Measurements from ENCODE around the gene ZNF532.
"Not testable (repeated sequence)": the region's sequence is repeated elsewhere in the genome, so short reads cannot be mapped to it uniquely, and the experiment has no call there.

ZNF532 gene, protein sequence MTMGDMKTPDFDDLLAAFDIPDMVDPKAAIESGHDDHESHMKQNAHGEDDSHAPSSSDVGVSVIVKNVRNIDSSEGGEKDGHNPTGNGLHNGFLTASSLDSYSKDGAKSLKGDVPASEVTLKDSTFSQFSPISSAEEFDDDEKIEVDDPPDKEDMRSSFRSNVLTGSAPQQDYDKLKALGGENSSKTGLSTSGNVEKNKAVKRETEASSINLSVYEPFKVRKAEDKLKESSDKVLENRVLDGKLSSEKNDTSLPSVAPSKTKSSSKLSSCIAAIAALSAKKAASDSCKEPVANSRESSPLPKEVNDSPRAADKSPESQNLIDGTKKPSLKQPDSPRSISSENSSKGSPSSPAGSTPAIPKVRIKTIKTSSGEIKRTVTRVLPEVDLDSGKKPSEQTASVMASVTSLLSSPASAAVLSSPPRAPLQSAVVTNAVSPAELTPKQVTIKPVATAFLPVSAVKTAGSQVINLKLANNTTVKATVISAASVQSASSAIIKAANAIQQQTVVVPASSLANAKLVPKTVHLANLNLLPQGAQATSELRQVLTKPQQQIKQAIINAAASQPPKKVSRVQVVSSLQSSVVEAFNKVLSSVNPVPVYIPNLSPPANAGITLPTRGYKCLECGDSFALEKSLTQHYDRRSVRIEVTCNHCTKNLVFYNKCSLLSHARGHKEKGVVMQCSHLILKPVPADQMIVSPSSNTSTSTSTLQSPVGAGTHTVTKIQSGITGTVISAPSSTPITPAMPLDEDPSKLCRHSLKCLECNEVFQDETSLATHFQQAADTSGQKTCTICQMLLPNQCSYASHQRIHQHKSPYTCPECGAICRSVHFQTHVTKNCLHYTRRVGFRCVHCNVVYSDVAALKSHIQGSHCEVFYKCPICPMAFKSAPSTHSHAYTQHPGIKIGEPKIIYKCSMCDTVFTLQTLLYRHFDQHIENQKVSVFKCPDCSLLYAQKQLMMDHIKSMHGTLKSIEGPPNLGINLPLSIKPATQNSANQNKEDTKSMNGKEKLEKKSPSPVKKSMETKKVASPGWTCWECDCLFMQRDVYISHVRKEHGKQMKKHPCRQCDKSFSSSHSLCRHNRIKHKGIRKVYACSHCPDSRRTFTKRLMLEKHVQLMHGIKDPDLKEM (N-terminal part only)

DNA sequence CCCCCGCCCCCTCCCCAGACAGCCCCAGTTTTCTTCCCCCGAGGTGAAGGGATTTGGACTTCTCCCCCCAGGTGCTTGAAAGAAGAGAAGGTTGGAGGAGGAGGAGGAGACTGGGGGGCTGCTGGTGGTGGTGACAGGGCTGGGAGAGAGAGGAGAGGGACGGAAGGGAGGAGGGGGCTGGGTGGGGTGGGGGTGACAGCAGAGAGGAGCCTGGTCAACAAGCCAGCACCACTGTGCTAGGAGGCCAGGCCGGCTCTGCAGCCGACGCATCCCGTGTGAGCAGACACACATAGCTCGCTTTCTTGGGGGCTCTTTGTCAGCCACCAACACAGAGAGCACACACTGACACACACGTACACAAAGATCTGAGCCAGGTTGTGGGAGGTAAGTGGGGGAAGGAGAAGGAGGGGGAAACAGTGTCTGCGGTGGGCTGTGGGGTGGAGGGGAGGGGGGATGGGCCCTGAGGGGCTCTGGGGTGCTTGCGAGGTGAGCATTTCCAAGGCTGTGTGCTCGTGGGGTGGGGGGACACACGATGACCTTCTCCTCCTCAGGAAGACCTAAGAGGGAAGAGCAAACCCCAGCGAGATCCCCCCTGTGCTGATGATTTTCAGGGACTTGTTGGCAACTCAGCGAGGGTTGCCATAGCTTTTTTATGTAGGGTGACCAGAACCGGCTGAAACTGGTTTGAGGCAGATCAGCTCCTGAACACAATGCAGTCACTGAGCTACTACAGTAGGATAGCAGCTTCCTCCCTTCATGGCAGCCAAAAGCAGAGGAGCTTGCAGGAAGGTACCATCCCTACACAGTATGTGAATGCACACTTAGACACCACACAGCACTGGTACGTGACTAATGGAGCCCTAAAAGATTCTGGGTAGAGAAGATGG is at the start of gene ZNF532:
Gene ZNF532, plus strand, starts transcription at position 732 of the 887 bp plus-strand sequence. CDS start 53,411 bp downstream, outside the sequence.
- no peak for DNase-seq (ENCODE audit: low read depth)

DNA sequence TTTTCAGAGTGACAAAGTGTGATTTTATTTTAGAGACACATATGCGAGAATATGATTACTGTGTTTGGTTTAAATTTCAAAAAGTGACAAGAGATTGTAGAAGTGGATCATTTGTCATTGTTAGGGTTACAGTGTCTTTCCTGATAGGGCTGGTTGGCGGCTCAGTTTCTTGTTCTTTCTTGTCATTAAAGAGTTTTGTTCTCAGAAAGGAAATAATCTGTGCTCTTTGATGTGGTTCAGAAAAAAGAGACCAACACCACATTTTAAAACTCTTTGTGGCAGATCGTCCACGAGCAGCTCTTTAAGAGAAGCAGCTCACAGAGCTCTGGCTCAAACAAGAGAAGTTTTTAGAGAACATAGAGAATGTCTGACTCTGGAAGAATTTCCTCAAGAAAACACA is 45.6 kb upstream of the ZNF532 start:
- DNase-seq (ENCODE audit: low read depth) = no peak

DNA sequence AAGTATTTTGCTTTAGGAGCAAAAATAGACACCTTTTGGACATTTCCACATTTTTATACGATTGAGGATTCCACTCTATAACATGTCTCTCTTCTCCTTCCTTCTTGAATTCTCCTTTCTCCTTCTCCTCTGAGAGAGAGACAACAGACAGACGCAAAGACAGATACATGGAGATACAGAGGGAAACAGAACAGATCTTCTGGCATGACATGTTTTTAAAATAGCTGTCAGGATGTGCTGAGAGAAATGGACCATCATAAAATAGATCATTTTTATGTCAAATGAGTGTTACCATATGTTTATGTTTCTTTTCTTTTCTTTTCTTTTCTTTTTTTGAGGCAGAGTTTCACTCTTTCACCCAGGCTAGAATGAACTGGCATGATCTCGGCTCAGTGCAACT is 44.4 kb upstream of the ZNF532 start:
- DNase-seq (ENCODE audit: low read depth) = no peak

DNA sequence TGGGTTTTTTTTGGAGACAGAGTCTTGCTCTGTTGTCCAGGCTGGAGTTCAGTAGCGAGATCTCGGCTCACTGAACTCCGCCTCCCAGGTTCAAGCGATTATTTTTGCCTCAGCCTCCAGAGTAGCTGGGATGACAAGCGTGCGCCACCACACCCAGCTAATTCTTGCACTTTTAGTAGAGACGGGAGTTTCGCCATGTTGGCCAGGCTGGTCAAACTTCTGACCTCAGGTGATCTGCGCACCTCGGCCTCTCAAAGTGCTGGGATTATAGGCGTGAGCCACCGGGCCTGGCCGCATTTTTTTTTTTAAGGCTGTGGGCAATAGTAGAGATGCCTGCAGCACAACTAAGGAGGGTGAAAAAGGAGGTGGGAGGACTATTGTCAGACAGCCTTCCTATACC is 41.7 kb upstream of the ZNF532 start:
- no peak for DNase-seq (ENCODE audit: low read depth)

DNA sequence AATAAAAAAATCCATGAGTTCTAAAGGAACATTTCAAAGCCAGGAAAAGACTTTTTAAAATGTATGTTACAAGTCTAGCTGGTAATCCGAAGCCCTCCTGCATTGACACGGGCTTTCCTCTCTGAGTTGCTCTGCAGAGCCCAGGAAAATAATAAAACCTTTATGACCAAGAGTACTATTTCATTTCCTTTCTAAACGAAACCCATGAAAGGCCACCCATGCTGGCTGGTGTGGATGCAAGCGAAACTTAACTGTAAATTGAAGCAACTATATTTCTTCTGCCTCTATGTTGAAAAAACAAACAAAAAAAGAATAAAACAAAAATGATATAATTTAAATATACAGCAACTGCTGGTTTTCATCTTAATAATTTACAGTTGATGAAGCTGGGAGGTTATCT is 41.3 kb upstream of the ZNF532 start:
- no peak for DNase-seq (ENCODE audit: low read depth)

DNA sequence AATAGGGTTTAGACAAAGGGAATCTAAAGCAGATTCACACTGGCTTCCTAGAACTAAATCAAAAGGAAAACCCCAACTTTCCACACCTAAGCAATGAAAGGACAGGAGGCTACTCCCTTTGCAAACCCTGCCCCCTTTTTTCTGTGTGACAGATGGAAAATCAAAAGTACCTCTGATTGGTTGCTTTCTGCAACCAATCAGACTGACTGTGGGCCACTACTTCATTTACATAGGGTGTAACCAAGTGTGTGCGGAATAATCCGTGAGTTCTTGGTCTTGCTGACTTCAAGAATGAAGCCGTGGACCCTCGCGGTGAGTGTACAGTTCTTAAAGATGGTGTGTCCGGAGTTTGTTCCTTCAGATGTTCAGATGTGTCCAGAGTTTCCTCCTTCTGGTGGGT is 37.8 kb upstream of the ZNF532 start:
- DNase-seq (ENCODE audit: low read depth) = not testable (repeated sequence)

DNA sequence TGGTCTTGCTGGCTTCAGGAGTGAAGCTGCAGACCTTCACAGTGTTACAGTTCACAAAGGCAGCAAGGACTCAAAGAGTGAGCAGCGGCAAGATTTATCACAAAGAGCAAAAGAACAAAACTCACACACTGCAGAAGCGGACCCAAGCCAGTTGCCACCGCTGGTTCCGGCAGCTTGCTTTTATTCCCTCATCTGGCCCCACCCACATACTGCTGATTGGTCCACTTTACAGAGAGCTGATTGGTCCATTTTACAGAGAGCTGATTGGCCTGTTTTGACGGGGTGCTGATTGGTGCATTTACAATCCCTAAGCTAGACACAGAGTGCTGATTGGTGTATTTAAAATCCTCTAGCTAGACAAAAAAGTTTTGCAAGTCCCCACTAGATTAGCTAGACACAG is 37.2 kb upstream of the ZNF532 start:
- DNase-seq (ENCODE audit: low read depth) = no peak

DNA sequence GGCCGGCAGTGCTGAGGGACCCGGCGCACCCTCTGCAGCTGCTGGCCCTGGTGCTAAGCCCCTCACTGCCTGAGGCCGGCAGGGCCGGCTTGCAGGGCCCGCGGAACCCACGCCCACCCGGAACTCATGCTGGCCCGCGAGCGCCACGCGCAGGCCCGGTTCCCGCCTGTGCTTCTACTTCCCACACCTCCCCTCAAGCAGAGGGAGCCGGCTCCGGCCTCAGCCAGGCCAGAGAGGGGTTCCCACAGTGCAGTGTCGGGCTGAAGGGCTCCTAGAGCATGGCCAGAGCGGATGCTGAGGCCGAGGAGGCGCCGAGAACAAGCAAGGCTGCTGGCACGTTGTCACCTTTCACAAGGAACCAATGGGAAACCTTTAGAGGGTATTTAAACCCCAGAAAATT is 36.8 kb upstream of the ZNF532 start:
- DNase-seq (ENCODE audit: low read depth) = no peak

DNA sequence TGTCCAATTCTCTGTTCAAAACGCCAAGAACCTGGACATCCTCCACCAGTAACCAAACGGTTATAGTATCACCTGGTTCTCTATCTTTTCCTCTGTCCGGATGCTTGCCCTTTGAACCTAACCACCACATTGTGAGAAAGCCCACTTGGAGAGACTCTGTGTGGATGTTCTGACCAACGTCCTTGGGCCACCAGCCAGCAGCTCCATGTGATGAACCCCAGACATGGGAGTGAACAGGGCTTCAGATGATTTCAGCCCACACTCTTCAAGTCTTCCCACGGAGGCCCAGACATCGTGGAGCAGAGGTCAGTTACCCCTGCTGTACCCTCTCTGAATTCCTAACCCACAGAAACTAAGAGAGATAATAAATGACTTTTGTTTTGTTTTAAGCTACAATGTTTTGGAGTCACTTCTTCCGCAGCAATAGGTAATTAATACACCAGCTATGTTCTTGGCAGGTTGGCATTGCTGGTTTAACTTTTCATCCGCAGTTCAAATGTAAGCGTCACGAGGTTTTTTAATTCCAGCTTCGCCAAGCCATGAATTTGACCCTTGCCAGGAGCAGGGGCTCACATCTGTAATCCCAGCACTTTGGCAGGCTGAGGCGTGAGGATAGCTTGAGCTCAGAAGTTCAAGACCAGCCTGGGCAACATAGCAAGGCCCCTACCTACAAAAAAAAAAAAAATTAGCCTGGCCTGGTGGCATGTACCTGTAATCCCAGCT is 36.1 kb upstream of the ZNF532 start:
- DNase-seq (ENCODE audit: low read depth) = no peak

DNA sequence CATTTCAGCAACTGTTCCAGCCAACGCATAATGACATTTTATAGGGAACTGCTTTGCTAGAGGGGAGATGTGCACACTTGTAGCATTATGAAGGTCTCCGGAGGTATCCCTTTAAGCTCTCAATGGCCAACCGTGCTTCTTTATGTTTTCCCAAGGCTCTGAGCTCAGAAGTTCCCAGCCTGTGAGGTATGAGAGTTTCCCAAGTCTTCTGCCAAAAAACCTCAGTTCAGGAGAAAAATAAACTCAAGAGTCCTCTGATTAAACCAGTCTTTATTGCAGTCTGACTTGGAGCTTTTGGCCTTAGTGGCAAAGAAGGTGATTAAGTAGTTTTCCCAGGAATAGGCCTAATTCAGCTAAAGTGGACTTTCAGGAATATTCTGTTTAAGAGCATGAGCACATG is 35.4 kb upstream of the ZNF532 start:
- DNase-seq (ENCODE audit: low read depth) = no peak

DNA sequence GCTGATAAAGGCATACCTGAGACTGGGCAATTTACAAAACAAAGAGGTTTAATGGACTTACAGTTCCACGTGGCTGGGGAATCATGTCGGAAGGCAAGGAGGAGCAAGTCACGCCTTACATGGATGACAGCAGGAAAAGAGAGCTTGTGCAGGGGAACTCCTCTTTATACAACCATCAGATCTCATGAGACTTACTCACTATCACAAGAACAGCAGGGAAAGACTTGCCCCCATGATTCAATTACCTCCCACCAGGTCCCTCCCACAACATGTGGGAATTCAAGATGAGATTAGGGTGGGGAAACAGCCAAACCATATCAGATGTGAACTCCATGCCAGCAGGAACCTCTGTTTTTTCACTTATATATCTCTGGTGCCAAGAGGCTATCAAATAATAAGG is 34.8 kb upstream of the ZNF532 start:
- not testable (repeated sequence) for DNase-seq (ENCODE audit: low read depth)

DNA sequence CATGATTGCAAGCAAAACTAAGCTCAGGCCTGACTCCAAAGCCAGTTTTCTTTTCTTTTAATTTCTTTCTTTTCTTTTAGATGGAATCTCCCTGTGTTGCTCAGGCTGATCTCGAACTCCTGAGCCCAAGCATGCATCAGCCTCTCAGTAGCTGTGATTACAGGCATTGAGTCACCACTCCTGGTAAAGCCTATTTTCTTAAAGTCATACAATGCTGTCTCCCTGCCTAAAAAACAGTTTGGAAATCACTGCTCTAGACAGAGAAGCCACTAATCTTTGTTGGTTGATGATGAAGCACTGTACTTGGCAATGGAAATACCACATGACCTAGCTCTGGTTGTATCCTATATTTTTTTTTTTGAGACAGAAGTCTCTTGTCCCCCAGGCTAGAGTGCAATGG is 33.1 kb upstream of the ZNF532 start:
- DNase-seq (ENCODE audit: low read depth) = no peak

DNA sequence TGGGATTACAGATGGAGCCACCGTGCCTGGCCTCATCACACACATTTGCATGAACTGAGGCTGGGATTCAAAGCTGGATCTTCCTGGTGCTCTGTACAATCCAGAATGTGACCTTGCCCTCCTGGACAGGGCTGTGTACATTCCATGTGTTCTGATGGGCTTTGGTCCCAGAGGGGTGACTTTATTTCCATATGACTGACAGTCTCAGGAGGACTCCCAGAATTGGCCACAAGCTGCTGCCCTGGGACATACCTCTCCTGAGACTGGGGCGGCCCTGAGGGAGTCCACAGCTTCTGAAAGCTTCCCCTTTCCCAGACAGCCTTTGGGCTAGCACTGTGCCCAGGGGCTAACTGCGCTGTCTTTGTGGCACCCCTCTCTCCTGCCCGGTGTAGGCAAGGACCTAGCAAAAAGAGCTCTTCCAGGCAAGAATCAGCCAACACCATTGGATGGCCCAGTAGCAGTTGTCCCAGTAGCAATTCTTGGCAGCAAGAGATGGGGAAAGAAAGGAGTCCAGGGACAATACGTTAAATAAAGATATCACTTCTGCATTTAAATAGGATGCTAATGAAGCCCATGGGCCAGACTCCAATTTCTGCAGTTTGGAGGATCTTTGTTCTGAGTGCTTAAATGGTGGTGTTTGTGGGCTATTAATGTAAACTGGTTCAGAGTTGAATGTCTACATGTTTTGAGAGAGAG is 26.4 kb upstream of the ZNF532 start:
- no peak for DNase-seq (ENCODE audit: low read depth)

DNA sequence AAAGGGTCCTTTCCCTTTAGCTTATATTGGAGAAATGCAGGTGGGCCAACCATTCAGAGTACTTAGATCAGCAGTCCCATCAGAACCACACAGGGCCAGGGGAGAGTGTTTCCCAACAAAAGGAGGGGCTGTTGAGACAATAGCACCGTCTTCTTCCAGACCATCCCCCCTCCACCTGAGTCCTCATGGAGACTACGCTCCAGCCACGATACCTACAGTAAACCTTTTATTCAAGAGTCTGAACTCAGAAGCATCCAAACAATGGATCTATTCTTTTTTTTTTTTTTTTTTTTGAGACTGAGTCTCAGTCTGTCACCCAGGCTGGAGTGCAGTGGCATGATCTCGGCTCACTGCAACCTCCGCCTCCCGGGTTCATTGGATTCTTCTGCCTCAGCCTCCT is 25.7 kb upstream of the ZNF532 start:
- DNase-seq (ENCODE audit: low read depth) = no peak

DNA sequence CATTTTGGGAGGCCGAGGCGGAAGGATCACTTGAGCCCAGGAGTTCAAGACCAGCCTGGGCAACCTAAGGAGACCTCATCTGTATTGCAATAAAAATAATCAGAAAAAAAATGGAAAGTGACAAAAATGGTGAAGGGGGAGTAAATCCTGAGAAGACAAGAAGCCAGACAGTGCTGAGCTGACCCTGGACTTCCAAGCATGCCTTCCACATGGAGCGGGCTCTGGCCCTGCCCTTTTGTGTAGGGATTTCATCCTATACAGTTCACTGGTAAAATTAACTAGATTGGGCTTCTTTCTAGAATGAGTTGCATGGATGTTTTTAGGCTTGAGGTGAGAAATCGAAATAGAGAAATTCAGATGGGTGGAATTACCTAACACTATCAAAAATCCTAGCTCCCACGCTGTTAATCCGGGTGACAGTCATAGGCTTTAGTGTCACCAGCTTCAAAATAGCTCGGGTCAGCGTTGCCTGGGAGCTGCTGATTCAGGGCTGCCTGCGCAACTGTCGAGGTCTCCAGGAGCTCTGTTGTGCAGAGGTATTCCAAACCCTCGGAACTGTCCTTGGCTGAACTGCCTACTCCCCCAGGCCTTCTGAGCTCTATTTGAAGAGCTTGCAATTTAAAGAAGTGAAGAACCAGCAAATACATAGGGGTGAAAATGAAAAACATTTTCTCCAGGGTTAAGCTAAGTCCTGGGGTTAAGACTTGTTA is 21.5 kb upstream of the ZNF532 start:
- DNase-seq (ENCODE audit: low read depth) = no peak

DNA sequence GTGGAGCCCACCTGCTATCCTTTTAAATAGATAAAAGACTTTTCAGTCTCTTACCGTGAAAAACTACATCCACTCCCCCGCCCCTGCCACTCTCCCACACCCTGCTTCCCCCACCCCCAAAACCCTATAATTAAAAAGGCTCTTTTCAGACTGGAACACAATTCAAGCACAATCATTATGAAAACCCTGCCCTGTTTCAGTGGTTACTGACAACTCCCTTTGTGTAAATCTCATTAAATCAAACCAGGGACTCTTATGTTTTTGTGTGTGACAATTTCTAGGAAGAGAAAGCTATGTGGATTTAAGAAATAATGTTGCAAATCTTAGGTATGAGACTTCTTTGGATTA is 21.0 kb upstream of the ZNF532 start:
- DNase-seq (ENCODE audit: low read depth) = no peak

DNA sequence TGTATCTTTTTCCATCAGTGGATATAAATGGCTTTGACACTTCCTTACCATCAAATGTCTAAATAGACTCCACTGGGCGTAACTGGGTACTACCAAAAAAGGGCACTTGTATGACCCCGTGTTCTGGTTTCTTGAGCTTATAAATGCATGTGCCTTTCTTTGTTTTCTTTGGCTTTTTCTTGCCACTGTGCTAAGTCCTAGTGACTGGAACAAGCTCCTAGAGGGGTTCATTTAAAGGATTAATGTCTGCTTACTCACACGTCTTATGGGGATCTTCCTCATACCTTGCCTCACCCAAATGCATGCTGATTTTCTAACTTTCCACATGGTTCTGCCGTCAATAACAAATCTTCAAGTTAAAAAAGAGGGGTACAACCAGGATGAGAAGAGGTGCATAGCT is 19.8 kb upstream of the ZNF532 start:
- DNase-seq (ENCODE audit: low read depth) = no peak

DNA sequence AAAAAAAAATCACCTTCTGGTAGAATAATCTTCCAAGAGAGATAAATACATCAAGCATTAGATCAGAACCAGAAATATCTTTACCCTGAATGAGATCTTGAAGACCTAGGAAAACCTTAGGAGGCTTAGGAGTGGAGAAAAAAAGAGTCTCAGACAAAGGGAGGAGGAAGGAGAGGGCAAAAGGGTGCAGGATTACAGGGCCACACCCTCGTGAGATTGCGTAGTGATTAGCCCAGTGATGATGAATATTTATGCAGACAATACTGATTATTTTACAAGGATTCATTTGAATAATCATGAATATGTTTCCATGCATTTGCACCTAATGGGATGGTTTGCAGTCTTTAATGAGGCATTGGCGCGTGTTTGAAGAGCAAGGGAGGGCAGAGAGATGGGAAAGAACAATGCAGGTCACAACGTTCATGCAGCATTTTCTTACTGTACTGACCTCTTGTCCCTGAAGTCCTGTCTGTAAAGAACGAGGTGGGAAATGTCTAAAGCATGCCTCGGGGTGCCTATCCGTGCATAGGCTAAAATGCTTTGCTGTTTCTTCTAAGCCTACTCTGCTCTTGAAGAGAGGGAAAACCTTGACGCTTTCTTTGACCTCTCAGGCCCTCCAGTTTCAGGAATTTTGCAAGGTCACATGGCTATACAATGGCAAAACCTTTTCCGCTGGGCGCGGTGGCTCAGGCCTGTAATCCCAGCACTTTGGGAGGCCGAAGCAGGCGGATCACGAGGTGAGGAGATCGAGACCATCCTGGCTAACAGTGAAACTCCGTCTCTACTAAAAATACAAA is 18.6 kb upstream of the ZNF532 start:
- no peak for DNase-seq (ENCODE audit: low read depth)
